Esophagus muscularis mucosa (tissue), 3 donors: ENCODE data around the gene ATP6AP1.

Experiments used
- POLR2A ChIP-seq: fragments of 450-650 bp; IDR thresholded peaks from one replicate; pipeline ENCODE4 v1.6.1; 2017; ENCODE audit warnings: antibody characterized with exemption, moderate library complexity, mild to moderate bottlenecking, low read depth
- TF ChIP-seq, protein P1 (sequence below), 3 experiments: fragments of 200-600 bp in 2 of 3; fragments of 450-650 bp in 1 of 3; sonication (generic) in 2 of 3; IDR thresholded peaks; one replicate each; pipeline ENCODE4 v1.5.1; 2017 to 2019; ENCODE audit warnings: antibody characterized with exemption in 3 of 3, mild to moderate bottlenecking in 2 of 3, moderate library complexity in 1 of 3

DNA sequence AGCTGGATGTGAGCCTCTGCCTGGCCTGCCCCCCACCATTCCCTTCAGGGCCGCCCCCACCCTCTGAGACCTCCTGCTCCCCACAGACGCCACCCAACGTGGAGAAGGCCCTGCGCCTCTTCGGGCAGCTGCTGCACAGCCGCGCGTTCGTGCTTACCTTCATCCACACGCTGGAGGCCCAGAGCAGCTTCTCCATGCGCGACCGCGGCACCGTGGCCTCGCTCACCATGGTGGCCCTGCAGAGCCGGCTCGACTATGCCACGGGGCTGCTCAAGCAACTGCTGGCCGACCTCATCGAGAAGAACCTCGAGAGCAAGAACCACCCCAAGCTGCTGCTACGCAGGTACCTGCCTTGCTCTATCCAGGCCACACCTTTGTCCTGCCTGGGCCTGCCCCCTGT is 39.7 kb downstream of the ATP6AP1 start:
- TF ChIP-seq, protein P1, sequence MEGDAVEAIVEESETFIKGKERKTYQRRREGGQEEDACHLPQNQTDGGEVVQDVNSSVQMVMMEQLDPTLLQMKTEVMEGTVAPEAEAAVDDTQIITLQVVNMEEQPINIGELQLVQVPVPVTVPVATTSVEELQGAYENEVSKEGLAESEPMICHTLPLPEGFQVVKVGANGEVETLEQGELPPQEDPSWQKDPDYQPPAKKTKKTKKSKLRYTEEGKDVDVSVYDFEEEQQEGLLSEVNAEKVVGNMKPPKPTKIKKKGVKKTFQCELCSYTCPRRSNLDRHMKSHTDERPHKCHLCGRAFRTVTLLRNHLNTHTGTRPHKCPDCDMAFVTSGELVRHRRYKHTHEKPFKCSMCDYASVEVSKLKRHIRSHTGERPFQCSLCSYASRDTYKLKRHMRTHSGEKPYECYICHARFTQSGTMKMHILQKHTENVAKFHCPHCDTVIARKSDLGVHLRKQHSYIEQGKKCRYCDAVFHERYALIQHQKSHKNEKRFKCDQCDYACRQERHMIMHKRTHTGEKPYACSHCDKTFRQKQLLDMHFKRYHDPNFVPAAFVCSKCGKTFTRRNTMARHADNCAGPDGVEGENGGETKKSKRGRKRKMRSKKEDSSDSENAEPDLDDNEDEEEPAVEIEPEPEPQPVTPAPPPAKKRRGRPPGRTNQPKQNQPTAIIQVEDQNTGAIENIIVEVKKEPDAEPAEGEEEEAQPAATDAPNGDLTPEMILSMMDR (IDR thresholded peaks at IDR 0.05) = no peak
- TF ChIP-seq POLR2A = no peak
